ENCODE measurements around the gene TGFBR2.

- TF ChIP-seq, protein P1, sequence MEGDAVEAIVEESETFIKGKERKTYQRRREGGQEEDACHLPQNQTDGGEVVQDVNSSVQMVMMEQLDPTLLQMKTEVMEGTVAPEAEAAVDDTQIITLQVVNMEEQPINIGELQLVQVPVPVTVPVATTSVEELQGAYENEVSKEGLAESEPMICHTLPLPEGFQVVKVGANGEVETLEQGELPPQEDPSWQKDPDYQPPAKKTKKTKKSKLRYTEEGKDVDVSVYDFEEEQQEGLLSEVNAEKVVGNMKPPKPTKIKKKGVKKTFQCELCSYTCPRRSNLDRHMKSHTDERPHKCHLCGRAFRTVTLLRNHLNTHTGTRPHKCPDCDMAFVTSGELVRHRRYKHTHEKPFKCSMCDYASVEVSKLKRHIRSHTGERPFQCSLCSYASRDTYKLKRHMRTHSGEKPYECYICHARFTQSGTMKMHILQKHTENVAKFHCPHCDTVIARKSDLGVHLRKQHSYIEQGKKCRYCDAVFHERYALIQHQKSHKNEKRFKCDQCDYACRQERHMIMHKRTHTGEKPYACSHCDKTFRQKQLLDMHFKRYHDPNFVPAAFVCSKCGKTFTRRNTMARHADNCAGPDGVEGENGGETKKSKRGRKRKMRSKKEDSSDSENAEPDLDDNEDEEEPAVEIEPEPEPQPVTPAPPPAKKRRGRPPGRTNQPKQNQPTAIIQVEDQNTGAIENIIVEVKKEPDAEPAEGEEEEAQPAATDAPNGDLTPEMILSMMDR (IDR thresholded peaks at IDR 0.05): no peak
- TF ChIP-seq POLR2A (IDR thresholded peaks at IDR 0.05): no peak
These were observed 23.3 kb downstream of the TGFBR2 start for GRCh38 chr3:30629746-30630145.

All from uterus (tissue), 2 donors.